Suprapubic skin (tissue), 4 donors: ENCODE results near the gene CYFIP2. TPM values are rescaled to one million over a fixed set of nuclear protein-coding genes. Genes with fewer than 3 reads are reported as not detected.

Experiments
- DNase-seq, 2 donors: peaks; one replicate each; pipeline ENCODE4 v3.0.0-alpha.2; 2019; ENCODE audit warnings: low spot score in 2 of 2
- H3K27ac ChIP-seq: fragments of 200-600 bp; sonication (generic); one replicate; pipeline ENCODE4 v1.5.1; 2019
- H3K27me3 ChIP-seq: fragments of 200-600 bp; sonication (generic); one replicate; pipeline ENCODE4 v1.5.1; 2019
- H3K36me3 ChIP-seq: fragments of 200-600 bp; sonication (generic); one replicate; pipeline ENCODE4 v1.5.1; 2019
- H3K4me1 ChIP-seq: fragments of 200-600 bp; sonication (generic); one replicate; pipeline ENCODE4 v1.5.1; 2019
- H3K4me3 ChIP-seq: fragments of 200-600 bp; sonication (generic); one replicate; pipeline ENCODE4 v1.5.1; 2019; ENCODE audit warnings: mild to moderate bottlenecking
- H3K9me3 ChIP-seq: fragments of 200-600 bp; sonication (generic); one replicate; pipeline ENCODE4 v1.5.1; 2019
- CTCF ChIP-seq, 2 donors: fragments of 200-600 bp in 1 of 2; fragments of 450-650 bp in 1 of 2; sonication (generic) in 1 of 2; IDR thresholded peaks; one replicate each; pipeline ENCODE4 v1.5.1; 2016 to 2019; ENCODE audit warnings: antibody characterized with exemption in 2 of 2, mild to moderate bottlenecking in 1 of 2, moderate library complexity in 1 of 2
- EP300 ChIP-seq: sonication (generic); formaldehyde crosslinking; IDR thresholded peaks from one replicate; pipeline ENCODE4 v1.6.1; 2017; ENCODE audit warnings: antibody characterized with exemption
- POLR2A ChIP-seq, 2 donors: fragments of 450-650 bp; IDR thresholded peaks; one replicate each; pipeline ENCODE4 v1.6.1; 2017; ENCODE audit warnings: antibody characterized with exemption in 2 of 2, mild to moderate bottlenecking in 2 of 2, moderate library complexity in 2 of 2
- POLR2AphosphoS5 ChIP-seq, 3 donors: sonication (generic); formaldehyde crosslinking; IDR thresholded peaks; one replicate each; pipeline ENCODE4 v1.6.1; 2017; ENCODE audit warnings: antibody characterized with exemption in 3 of 3
- WGBS: methylation state at CpG from one replicate; pipeline ENCODE4 v1.1.5; 2018; 5-methylcytosine and 5-hydroxymethylcytosine counted together
- total RNA-seq, 4 donors: library from RNA; depleted of rRNA; stranded (reverse); fragments of >200 nt; gene quantifications; one replicate each; pipeline ENCODE4 v1.1.0, GENCODE V29; 2016

The CYFIP2 gene
- total RNA-seq, 4 donors from 2014 or later = 12.7 to 17.1 (median 14.9) TPM

GRCh38 chr5:157312492-157312891 is 46.6 kb downstream of the CYFIP2 start:
- no peaks in the 10 kb centered on the region for H3K9me3 ChIP-seq
- no peaks in the 10 kb centered on the region for H3K36me3 ChIP-seq
- TF ChIP-seq POLR2AphosphoS5 (IDR thresholded peaks at IDR 0.05) (no peak), CTCF (IDR thresholded peaks at IDR 0.05) (peak; percentile 2 to 59)
- DNase-seq = no peak
- no peak overlapping the region for H3K4me3 ChIP-seq
- H3K4me1 ChIP-seq = no peaks in the 10 kb centered on the region
- no peaks in the 10 kb centered on the region for H3K27me3 ChIP-seq
- H3K27ac ChIP-seq = no peak overlapping the region
- 29% methylated on average over 6 of the region's 6 CpGs for WGBS

GRCh38 chr5:157322581-157322980 is 56.7 kb downstream of the CYFIP2 start:
- Histone ChIP-seq H3K9me3 (no peaks in the 10 kb centered on the region), H3K27ac (no peak overlapping the region), H3K27me3 (no peaks in the 10 kb centered on the region), H3K36me3 (no peaks in the 10 kb centered on the region), H3K4me1 (no peaks in the 10 kb centered on the region), H3K4me3 (no peak overlapping the region)
- TF ChIP-seq POLR2AphosphoS5 (IDR thresholded peaks at IDR 0.05) (no peak), CTCF (IDR thresholded peaks at IDR 0.05) (no peak), POLR2A (IDR thresholded peaks at IDR 0.05) (no peak), EP300 (no peak)
- no peak for DNase-seq
- WGBS = 90% methylated on average over 13 of the region's 13 CpGs

- Histone ChIP-seq H3K27me3 (no peaks in the 10 kb centered on the region), H3K4me3 (no peak overlapping the region), H3K36me3 (no peaks in the 10 kb centered on the region), H3K9me3 (no peaks in the 10 kb centered on the region), H3K27ac (no peak overlapping the region), H3K4me1 (no peaks in the 10 kb centered on the region)
- TF ChIP-seq EP300 = no peak
- no peak for TF ChIP-seq POLR2A (IDR thresholded peaks at IDR 0.05)
- TF ChIP-seq CTCF (IDR thresholded peaks at IDR 0.05) = no peak
- no peak for TF ChIP-seq POLR2AphosphoS5 (IDR thresholded peaks at IDR 0.05)
- 80% methylated on average over 9 of the region's 10 CpGs for WGBS
- no peak for DNase-seq
Measured at GRCh38 chr5:157323107-157323706, 57.3 kb downstream of the CYFIP2 start.

GRCh38 chr5:157324237-157324636 is 58.3 kb downstream of the CYFIP2 start:
- H3K27me3 ChIP-seq = no peaks in the 10 kb centered on the region
- no peaks in the 10 kb centered on the region for H3K36me3 ChIP-seq
- no peaks in the 10 kb centered on the region for H3K4me1 ChIP-seq
- no peak overlapping the region for H3K4me3 ChIP-seq
- no peak for TF ChIP-seq POLR2AphosphoS5 (IDR thresholded peaks at IDR 0.05)
- no peak for TF ChIP-seq POLR2A (IDR thresholded peaks at IDR 0.05)
- TF ChIP-seq EP300 = no peak
- TF ChIP-seq CTCF (IDR thresholded peaks at IDR 0.05) = no peak
- no peak for DNase-seq
- H3K27ac ChIP-seq = no peak overlapping the region
- no peaks in the 10 kb centered on the region for H3K9me3 ChIP-seq
- WGBS = 98% methylated on average over 7 of the region's 7 CpGs

- no peak overlapping the region for H3K4me3 ChIP-seq
- H3K27me3 ChIP-seq = no peaks in the 10 kb centered on the region
- WGBS = 84% methylated on average over 7 of the region's 7 CpGs
- no peak overlapping the region for H3K27ac ChIP-seq
- no peaks in the 10 kb centered on the region for H3K4me1 ChIP-seq
- no peaks in the 10 kb centered on the region for H3K9me3 ChIP-seq
- H3K36me3 ChIP-seq = no peaks in the 10 kb centered on the region
- no peak for TF ChIP-seq POLR2A (IDR thresholded peaks at IDR 0.05)
- TF ChIP-seq EP300 = no peak
- no peak for TF ChIP-seq POLR2AphosphoS5 (IDR thresholded peaks at IDR 0.05)
- TF ChIP-seq CTCF (IDR thresholded peaks at IDR 0.05) = no peak
- DNase-seq = no peak
Measured at GRCh38 chr5:157326440-157327005, 60.6 kb downstream of the CYFIP2 start.
